HL-60/S4 (cell line): ENCODE results near the gene ETS1.

ENCODE experiments used
- in situ Hi-C: fragments of 300-500 bp; cut with MboI; formaldehyde crosslinking; loops from 2 replicates; pipeline ENCODE4 v1.14.3; 2022; ENCODE audit warnings: low sequenced_read_pairs

Gene ETS1

GRCh38 chr11:128506999-128507611, 80.3 kb downstream of the ETS1 start:
- in situ Hi-C loops, result no loop called here

DNA sequence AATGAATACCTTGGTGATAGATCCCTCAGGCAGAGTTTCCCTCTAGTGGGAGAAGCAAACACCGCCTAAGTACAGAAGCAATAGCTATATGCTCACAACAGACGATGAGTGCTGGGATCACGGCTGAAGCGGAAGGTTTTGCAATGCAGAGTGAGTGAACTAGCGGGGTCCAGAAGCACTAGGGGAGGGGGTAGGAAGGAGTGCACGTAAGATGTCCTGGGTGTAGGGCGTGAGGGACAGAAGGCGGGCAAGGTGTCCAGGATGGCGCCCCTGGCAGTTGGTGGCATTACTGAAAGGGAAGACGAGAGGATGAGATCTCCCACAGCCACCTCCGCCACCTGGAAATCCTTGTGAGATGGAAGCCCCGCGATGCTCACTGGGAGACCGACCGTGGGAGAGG, 81.0 kb downstream of the ETS1 start:
- in situ Hi-C loops, result no loop called here

GRCh38 chr11:128505449-128506065, 81.8 kb downstream of the ETS1 start:
- in situ Hi-C loops, result no loop called here

GRCh38 chr11:128504486-128504885, 82.9 kb downstream of the ETS1 start:
- in situ Hi-C loops, result no loop called here

DNA sequence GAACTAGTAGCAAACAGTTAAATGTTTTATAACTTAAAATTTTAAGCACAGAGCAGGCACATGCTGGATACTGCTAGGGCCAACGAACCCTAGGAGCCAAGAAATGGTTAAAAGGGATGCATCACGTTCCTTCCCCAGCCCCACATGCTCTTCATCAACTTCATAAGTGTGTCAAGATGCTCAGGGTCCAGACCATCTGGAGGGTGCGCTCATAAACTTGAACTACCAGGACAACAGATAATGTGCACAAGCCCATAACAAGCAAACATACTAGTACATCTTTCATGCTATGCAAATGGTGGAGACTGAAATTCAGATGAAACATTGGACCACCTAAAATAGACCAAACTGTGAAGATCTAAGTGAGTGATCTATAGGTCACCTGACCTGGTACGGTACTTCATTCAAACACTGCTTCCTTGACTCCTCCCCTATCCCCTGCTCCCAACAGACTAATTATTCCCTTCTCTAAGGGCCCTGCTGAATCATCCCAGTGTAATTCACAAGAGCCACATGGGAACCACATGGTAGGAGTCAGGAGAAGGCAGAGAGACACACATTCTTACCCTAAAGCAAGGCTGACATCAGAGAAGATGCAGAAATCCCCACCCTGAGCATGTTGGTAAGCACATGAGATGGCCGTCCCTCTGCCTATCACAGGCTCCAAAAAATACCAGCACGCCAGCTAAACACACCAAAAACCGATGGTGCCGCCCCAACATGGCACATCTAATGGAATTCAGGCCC, 83.9 kb downstream of the ETS1 start:
- in situ Hi-C loops, result no loop called here

DNA sequence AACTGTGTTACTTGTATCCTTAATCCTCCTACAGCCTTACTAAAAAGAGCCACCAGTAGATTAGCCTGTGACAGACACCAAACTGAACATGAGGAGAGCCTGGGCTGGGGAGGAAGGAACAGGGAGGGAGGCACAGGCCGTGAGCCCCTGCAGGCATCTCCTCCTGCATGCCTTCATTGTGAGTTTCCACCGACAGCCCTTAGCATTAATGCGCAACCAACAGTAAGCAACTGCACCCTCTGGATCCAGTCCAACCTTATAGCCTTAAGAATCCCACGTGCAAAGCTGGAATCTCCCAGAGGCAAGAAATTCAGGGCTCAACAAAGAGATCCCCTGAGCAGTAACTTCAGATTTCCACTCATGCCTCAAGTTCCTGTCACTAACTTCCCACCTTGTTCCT, 84.6 kb downstream of the ETS1 start:
- in situ Hi-C loops, result no loop called here

GRCh38 chr11:128501632-128502549, 85.5 kb downstream of the ETS1 start:
- in situ Hi-C loops, result no loop called here

DNA sequence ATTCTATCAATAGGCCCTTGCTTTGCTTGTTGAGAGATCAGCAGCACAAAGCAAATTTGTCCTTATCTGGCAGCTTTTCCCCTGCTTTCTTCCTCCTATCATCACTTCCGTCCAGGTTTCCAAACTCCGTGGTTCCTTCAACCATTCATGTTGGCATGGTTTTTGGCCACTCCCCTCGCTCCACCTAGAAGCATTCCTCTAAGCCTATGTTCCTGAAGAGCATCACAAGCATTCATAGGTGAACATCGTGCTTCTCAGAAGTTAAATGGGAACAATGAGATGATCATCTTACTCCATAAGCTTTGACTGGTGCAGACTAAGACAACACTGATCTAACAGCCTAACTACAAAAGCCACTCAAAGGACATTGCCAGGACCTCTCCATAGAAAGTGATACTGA, 86.3 kb downstream of the ETS1 start:
- in situ Hi-C loops, result no loop called here

GRCh38 chr11:128500493-128500892, 86.9 kb downstream of the ETS1 start:
- in situ Hi-C loops, result no loop called here

GRCh38 chr11:128499613-128500253, 87.6 kb downstream of the ETS1 start:
- in situ Hi-C loops, result no loop called here

DNA sequence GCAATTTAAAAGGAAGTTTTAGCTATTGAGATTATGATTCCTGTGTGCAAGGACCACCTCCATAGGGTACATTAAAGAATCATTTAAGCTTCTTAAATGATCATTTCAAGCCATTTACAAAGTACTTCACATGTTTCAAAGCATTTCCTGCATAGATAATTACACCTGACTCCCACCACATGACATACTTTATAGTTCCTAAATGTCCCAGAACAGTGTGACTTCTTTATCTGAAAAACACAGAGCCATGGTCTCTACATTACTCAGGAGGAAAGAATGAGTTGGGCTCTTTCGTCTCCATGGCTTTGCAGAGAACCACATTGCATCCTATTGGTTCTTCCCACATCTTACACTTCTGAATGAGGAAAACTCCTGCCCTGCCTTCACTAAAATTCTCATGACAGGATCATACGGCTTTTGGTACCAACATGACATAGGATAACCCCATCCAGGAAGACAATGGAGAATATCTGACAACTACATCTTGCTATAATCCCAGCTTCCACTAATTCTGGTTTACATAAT, 88.6 kb downstream of the ETS1 start:
- in situ Hi-C loops, result no loop called here

GRCh38 chr11:128497776-128498095, 89.6 kb downstream of the ETS1 start:
- in situ Hi-C loops, result no loop called here

DNA sequence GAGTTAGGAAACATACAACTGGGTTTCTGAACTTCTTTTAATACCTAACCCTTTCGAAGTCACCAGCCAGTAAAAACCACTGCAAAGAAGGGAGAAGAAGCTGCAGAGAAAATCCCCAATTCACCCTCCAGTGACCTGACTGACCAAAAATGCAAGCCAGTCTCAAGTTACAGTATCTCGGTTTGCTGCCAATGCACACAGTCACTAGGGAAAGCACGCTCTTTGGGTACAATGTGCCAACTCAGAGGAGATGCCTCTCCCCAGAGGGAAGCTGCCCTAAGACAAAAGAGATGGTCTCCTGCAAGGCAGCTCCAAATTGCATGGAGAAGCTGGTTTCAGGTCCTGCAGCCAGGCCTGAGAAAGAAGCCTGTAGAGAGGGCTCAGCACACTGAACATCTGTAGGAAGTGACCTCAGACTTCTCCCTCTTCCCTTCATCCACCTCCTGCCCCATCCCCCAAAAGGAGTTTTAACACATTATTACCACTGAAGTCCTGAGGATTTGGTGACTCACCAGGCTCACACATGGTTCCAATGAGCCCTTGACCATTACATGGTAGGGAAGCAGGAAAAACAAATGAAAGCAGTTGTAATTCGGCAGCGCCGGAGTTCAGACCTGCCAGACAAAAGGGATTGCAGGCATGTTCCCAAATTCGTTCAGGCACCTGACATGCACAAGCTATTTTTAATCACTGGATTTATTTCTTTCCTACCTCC, 90.1 kb downstream of the ETS1 start:
- in situ Hi-C loops, result no loop called here

GRCh38 chr11:128496692-128497060, 90.7 kb downstream of the ETS1 start:
- in situ Hi-C loops, result no loop called here

DNA sequence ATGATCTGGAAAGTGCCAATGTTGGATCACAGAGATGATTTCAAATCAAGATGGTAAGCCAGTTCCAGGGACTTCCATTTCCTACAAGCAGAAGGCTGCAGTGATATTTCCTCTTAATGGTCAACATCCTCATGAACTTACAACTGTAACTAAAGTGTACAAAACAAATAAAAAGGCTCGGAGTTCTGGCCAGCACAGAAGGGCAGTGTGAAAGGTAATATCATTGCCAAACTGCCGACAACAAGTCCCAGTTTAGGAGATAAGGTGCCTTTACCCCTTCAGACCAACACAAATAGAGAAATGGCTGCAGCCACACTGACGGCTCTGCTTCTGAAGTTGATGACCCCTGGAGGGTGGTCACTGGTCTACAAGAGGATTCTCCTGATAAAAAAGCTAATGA, 91.1 kb downstream of the ETS1 start:
- in situ Hi-C loops, result no loop called here

- in situ Hi-C loops, result no loop called here
Measured at GRCh38 chr11:128494418-128495332, 92.7 kb downstream of the ETS1 start.

GRCh38 chr11:128493570-128493965, 93.8 kb downstream of the ETS1 start:
- in situ Hi-C loops, result no loop called here

DNA sequence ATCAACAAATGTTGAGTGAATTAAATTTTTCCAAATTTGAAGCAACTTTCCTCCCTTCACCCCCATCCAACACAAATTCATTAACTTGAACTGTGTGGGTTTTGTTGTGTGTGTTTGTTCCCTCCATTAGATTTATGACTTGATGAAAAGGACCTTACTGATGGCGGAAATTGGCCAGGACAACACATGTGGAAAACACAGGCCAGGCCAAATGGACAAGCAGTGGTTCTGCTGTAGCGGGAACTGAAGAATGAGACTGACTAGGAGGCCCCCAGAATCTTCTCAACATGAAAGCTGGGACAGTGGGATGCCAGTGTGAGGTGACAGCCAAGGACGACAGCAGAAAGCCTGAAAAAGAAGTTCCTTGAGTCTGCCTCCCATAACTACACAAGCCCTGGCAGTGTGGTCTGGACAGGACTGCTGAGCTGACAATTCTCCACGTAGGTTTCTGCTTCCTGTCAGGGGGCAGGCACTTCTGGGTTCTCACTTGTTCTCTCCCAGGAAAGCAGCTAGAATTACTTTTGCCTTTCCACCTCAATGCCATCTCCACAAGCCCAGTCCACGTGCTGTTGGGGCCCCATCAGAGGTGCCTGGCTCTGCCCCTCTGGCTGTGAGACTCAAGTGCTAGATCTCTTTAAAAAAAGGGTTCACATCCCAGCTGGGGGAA, 94.3 kb downstream of the ETS1 start:
- in situ Hi-C loops, result no loop called here

- in situ Hi-C loops, result no loop called here
Measured at GRCh38 chr11:128492461-128492860, 94.9 kb downstream of the ETS1 start.
